NT2/D1 (cell line): ENCODE results near the gene PNO1.

Source experiments
- DNase-seq: peaks from one replicate; pipeline ENCODE4 v3.0.0-alpha.2; 2011; ENCODE audit warnings: low read depth, low spot score
- H3K27me3 ChIP-seq: 2 replicates; pipeline ENCODE4 v1.6.0; 2011; ENCODE audit warnings: mild to moderate bottlenecking; ENCODE audit not compliant: insufficient read length, insufficient read depth
- H3K36me3 ChIP-seq: 2 replicates; pipeline ENCODE4 v1.6.1; 2011; ENCODE audit warnings: mild to moderate bottlenecking, low read length, mixed read lengths; ENCODE audit not compliant: insufficient read depth, insufficient read length
- H3K4me1 ChIP-seq: 2 replicates; pipeline ENCODE4 v1.5.1; 2011; ENCODE audit not compliant: insufficient read depth, insufficient read length
- H3K4me3 ChIP-seq: 2 replicates; pipeline ENCODE4 v1.5.1; 2011; ENCODE audit warnings: low read depth; ENCODE audit not compliant: insufficient read length
- H3K9ac ChIP-seq: 2 replicates; pipeline ENCODE4 v1.6.0; 2011; ENCODE audit warnings: low read depth; ENCODE audit not compliant: insufficient read length
- H3K9me3 ChIP-seq: 2 replicates; pipeline ENCODE4 v1.5.1; 2011; ENCODE audit warnings: mild to moderate bottlenecking, low read length; ENCODE audit not compliant: insufficient read depth
- SUZ12 ChIP-seq: IDR thresholded peaks from 2 replicates; pipeline ENCODE4 v1.6.1; 2011; ENCODE audit not compliant: insufficient read length, insufficient read depth; ENCODE audit errors: extremely low read depth
- YY1 ChIP-seq: IDR thresholded peaks from 2 replicates; pipeline ENCODE4 v1.6.1; 2011; ENCODE audit not compliant: insufficient read length, insufficient read depth
- ZNF274 ChIP-seq: IDR thresholded peaks from 2 replicates; pipeline ENCODE4 v1.6.1; 2011; ENCODE audit warnings: mild to moderate bottlenecking, low read depth, low read length

PNO1 gene

GRCh38 chr2:68185541-68186164, 28.0 kb downstream of the PNO1 start:
- DNase-seq: peak; percentile 75

DNA sequence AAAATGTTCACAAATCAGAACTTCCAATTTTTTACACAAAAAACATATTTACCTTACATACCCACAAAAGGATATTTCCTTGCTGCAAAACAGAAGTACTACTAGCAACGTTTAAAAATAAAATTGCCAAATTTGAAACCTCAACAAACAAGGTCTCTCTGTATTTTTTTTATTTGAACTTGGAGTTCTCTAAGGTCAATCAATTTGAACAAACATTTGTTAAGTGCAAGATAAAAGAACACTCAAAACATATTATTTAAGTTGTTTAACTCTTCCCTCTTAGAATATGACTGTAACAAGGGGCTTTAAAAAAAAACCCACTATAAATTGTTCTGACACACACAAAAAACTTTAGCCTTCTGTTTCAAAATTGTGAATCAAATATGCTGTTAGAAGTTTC, 29.6 kb downstream of the PNO1 start:
- DNase-seq: no peak
- Histone ChIP-seq H3K36me3 (peaks cover 26% of the 10 kb centered on the region), H3K9ac (no peak overlapping the region), H3K27me3 (no peaks in the 10 kb centered on the region), H3K4me3 (no peak overlapping the region), H3K9me3 (no peaks in the 10 kb centered on the region), H3K4me1 (no peaks in the 10 kb centered on the region)
- TF ChIP-seq SUZ12 (no peak), ZNF274 (no peak), YY1 (no peak)

More at GRCh38 chr2:68185541-68186164, 28.0 kb downstream of the PNO1 start:
- H3K4me3 ChIP-seq: no peak overlapping the region
- H3K36me3 ChIP-seq: peaks cover 29% of the 10 kb centered on the region
- no peaks in the 10 kb centered on the region for H3K27me3 ChIP-seq
- H3K4me1 ChIP-seq: no peaks in the 10 kb centered on the region
- TF ChIP-seq ZNF274 (no peak), YY1 (no peak), SUZ12 (no peak)
- no peaks in the 10 kb centered on the region for H3K9me3 ChIP-seq
- H3K9ac ChIP-seq: no peak overlapping the region

- no peaks in the 10 kb centered on the region for H3K9me3 ChIP-seq
- H3K36me3 ChIP-seq: peaks cover 19% of the 10 kb centered on the region
- H3K27me3 ChIP-seq: no peaks in the 10 kb centered on the region
- TF ChIP-seq ZNF274 (no peak), SUZ12 (no peak), YY1 (no peak)
- DNase-seq: no peak
- H3K9ac ChIP-seq: no peak overlapping the region
- no peaks in the 10 kb centered on the region for H3K4me1 ChIP-seq
- H3K4me3 ChIP-seq: no peak overlapping the region
Observed at GRCh38 chr2:68188831-68189230, 31.1 kb downstream of the PNO1 start.

- DNase-seq: no peak
- TF ChIP-seq SUZ12 (no peak), ZNF274 (no peak), YY1 (no peak)
Observed at GRCh38 chr2:68189991-68190784, 32.5 kb downstream of the PNO1 start.

GRCh38 chr2:68190991-68191731, 33.5 kb downstream of the PNO1 start:
- H3K27me3 ChIP-seq: no peaks in the 10 kb centered on the region
- H3K9ac ChIP-seq: no peak overlapping the region
- no peak for DNase-seq
- no peaks in the 10 kb centered on the region for H3K9me3 ChIP-seq
- no peak for TF ChIP-seq YY1
- no peak for TF ChIP-seq ZNF274
- no peak for TF ChIP-seq SUZ12
- H3K36me3 ChIP-seq: peaks cover 5% of the 10 kb centered on the region
- H3K4me1 ChIP-seq: no peaks in the 10 kb centered on the region
- H3K4me3 ChIP-seq: no peak overlapping the region

More at GRCh38 chr2:68189991-68190784, 32.5 kb downstream of the PNO1 start:
- peaks cover 11% of the 10 kb centered on the region for H3K36me3 ChIP-seq
- no peaks in the 10 kb centered on the region for H3K4me1 ChIP-seq
- no peak overlapping the region for H3K4me3 ChIP-seq
- no peaks in the 10 kb centered on the region for H3K9me3 ChIP-seq
- no peak overlapping the region for H3K9ac ChIP-seq
- no peaks in the 10 kb centered on the region for H3K27me3 ChIP-seq

DNA sequence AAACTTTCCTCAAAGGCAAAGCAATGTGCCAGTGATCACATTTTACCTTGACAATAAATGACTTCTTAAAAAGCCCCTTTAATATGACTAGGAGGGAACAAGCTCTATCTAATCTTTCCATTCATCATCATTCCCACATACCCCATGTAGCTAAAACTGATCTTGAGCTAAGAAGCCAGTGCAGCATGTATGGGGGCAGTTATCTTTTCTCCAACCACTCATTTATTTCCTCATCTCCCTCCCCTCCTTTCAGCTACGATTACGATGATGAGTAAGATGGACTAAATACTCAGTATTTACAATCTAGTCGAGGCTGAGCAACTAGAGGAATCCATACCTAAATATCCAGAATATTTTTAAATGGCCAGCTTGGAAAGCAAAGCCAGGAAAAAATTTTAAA, 35.5 kb downstream of the PNO1 start:
- no peak for DNase-seq
- no peak overlapping the region for H3K9ac ChIP-seq
- H3K4me3 ChIP-seq: no peak overlapping the region
- H3K36me3 ChIP-seq: no peaks in the 10 kb centered on the region
- no peaks in the 10 kb centered on the region for H3K4me1 ChIP-seq
- TF ChIP-seq YY1: no peak
- no peak for TF ChIP-seq ZNF274
- no peak for TF ChIP-seq SUZ12
- H3K27me3 ChIP-seq: no peaks in the 10 kb centered on the region
- H3K9me3 ChIP-seq: no peaks in the 10 kb centered on the region

DNA sequence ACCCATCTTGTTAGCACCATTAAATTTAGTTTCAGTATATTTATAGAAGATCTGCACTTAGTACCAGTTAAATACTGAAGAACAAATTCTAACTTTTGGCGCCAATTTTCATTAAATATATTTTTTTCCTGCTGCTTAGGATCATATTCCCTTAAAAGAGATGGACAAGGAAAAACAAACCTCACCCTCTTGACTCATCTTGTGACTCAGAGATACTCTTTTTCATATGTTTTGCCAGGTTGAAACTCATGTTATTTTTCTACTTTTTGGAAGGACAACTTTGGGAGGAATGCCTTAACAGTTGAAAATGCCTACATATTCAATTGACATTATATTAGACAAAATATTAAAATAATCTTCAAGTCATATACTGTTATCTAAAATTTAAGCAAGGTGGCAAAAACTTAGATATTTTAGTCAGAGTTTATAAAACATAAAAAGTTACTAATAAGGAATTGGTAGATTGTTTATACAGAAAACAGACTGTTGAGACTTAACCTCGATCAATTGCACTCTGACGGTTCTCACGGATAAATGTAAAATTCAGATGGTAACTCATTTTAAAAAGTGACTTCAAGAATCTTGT, 36.2 kb downstream of the PNO1 start:
- Histone ChIP-seq H3K27me3 (no peaks in the 10 kb centered on the region), H3K4me3 (no peak overlapping the region), H3K9ac (no peak overlapping the region), H3K4me1 (no peaks in the 10 kb centered on the region), H3K9me3 (no peaks in the 10 kb centered on the region), H3K36me3 (no peaks in the 10 kb centered on the region)
- TF ChIP-seq SUZ12 (no peak), YY1 (no peak), ZNF274 (no peak)
- no peak for DNase-seq
